GM06990 (cell line): ENCODE data around the gene LRRTM4.
"Not testable (repeated sequence)": the region's sequence is repeated elsewhere in the genome, so short reads cannot be mapped to it uniquely, and the experiment has no call there.

Source experiments
- DNase-seq: peaks from one replicate; pipeline ENCODE4 v3.0.0-alpha.2; 2011; ENCODE audit not compliant: insufficient read length; ENCODE audit errors: extremely low read depth
- H3K27me3 ChIP-seq: replicated peaks from 2 replicates; pipeline ENCODE4 v1.6.0; 2011; ENCODE audit warnings: low read length; ENCODE audit not compliant: control insufficient read depth, insufficient read depth
- H3K36me3 ChIP-seq: 2 replicates; pipeline ENCODE4 v1.5.1; 2011; ENCODE audit warnings: low read length; ENCODE audit not compliant: control insufficient read depth, insufficient read depth
- H3K4me3 ChIP-seq: replicated peaks from 2 replicates; pipeline ENCODE4 v1.5.1; 2011; ENCODE audit warnings: low read depth, mild to moderate bottlenecking, control low read depth, low read length
- CTCF ChIP-seq: IDR thresholded peaks from 2 replicates; pipeline ENCODE4 v1.5.1; 2011; ENCODE audit warnings: low read length, control low read depth, mild to moderate bottlenecking, inconsistent platforms; ENCODE audit not compliant: insufficient read depth, poor library complexity, severe bottlenecking

Gene LRRTM4

GRCh38 chr2:77099961-77100360 lies 422.2 kb downstream of the LRRTM4 start:
- Histone ChIP-seq H3K36me3 (no peaks in the 10 kb centered on the region), H3K27me3 (no peaks in the 10 kb centered on the region), H3K4me3 (no peak overlapping the region)
- no peak for TF ChIP-seq CTCF
- no peak for DNase-seq

- DNase-seq, H3K36me3 ChIP-seq, H3K4me3 ChIP-seq, H3K27me3 ChIP-seq: not testable (repeated sequence)
These were observed 426.7 kb downstream of the LRRTM4 start for GRCh38 chr2:77095525-77095924.

GRCh38 chr2:77095096-77095495 lies 427.1 kb downstream of the LRRTM4 start:
- TF ChIP-seq CTCF, result no peak
- no peak for DNase-seq
- Histone ChIP-seq H3K27me3 (no peaks in the 10 kb centered on the region), H3K4me3 (no peak overlapping the region), H3K36me3 (no peaks in the 10 kb centered on the region)

- H3K4me3 ChIP-seq, H3K36me3 ChIP-seq, H3K27me3 ChIP-seq, DNase-seq: not testable (repeated sequence)
These were observed 433.8 kb downstream of the LRRTM4 start for GRCh38 chr2:77088424-77088823.

- Histone ChIP-seq H3K36me3 (no peaks in the 10 kb centered on the region), H3K4me3 (no peak overlapping the region), H3K27me3 (no peaks in the 10 kb centered on the region)
- DNase-seq, result no peak
- TF ChIP-seq CTCF, result no peak
These were observed 434.2 kb downstream of the LRRTM4 start for GRCh38 chr2:77087987-77088414.

GRCh38 chr2:77086478-77086877 lies 435.7 kb downstream of the LRRTM4 start:
- no peaks in the 10 kb centered on the region for H3K36me3 ChIP-seq
- TF ChIP-seq CTCF, result no peak
- H3K4me3 ChIP-seq, result no peak overlapping the region
- no peaks in the 10 kb centered on the region for H3K27me3 ChIP-seq
- DNase-seq, result no peak

- Histone ChIP-seq H3K4me3 (no peak overlapping the region), H3K27me3 (no peaks in the 10 kb centered on the region), H3K36me3 (no peaks in the 10 kb centered on the region)
- TF ChIP-seq CTCF, result no peak
- no peak for DNase-seq
These were observed 436.1 kb downstream of the LRRTM4 start for GRCh38 chr2:77086051-77086450.
